Kidney epithelial cell (primary cell): ENCODE results near the gene RFX3. TPM values are rescaled to one million over a fixed set of nuclear protein-coding genes. Genes with fewer than 3 reads are reported as not detected.

ENCODE experiments used
- DNase-seq: peaks from one replicate; pipeline ENCODE4 v3.0.0-alpha.2; 2010; ENCODE audit warnings: low read depth
- H3K27me3 ChIP-seq: 2 replicates; pipeline ENCODE4 v1.6.0; 2011; ENCODE audit warnings: low read length; ENCODE audit not compliant: control insufficient read depth, insufficient read depth
- H3K36me3 ChIP-seq: 2 replicates; pipeline ENCODE4 v1.5.1; 2011; ENCODE audit warnings: low read length; ENCODE audit not compliant: control insufficient read depth, insufficient read depth
- H3K4me3 ChIP-seq: 2 replicates; pipeline ENCODE4 v1.5.1; 2011; ENCODE audit warnings: low read depth, mild to moderate bottlenecking, control low read depth, low read length
- total RNA-seq: library from RNA; depleted of rRNA; stranded (reverse); fragments of >200 nt; gene quantifications from 2 replicates; pipeline ENCODE4 v1.2.3, GENCODE V29; 2015
- TF ChIP-seq, protein P1 (sequence below): IDR thresholded peaks from 2 replicates; pipeline ENCODE4 v1.5.1; 2011; ENCODE audit warnings: mild to moderate bottlenecking, moderate library complexity, low read length, control low read depth, inconsistent platforms; ENCODE audit not compliant: insufficient read depth, poor library complexity, severe bottlenecking

The RFX3 gene
- total RNA-seq, 1 donor from 2014 or later = 5.6 TPM

DNA sequence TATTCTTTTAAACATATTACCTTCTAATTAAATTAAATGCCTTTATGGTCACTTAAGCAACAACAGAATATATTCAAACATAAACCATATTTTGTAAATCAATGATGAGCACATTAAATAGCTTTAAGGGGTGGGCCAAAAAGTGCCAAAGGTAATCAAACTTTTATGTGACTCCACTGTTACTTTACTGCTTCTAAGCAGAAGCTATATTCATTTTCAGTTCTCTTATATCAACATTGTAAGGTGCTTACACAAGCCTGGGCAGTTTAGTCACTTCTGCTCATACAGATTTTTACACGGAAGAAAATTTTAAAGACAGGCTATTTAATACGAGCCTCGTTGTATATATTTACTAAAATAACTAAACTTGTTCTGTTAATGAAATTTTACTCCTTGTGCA, 29.9 kb downstream of the RFX3 start:
- H3K4me3 ChIP-seq = no peak overlapping the region
- no peak for DNase-seq
- TF ChIP-seq, protein P1, sequence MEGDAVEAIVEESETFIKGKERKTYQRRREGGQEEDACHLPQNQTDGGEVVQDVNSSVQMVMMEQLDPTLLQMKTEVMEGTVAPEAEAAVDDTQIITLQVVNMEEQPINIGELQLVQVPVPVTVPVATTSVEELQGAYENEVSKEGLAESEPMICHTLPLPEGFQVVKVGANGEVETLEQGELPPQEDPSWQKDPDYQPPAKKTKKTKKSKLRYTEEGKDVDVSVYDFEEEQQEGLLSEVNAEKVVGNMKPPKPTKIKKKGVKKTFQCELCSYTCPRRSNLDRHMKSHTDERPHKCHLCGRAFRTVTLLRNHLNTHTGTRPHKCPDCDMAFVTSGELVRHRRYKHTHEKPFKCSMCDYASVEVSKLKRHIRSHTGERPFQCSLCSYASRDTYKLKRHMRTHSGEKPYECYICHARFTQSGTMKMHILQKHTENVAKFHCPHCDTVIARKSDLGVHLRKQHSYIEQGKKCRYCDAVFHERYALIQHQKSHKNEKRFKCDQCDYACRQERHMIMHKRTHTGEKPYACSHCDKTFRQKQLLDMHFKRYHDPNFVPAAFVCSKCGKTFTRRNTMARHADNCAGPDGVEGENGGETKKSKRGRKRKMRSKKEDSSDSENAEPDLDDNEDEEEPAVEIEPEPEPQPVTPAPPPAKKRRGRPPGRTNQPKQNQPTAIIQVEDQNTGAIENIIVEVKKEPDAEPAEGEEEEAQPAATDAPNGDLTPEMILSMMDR = no peak
- H3K36me3 ChIP-seq = no peaks in the 10 kb centered on the region
- no peaks in the 10 kb centered on the region for H3K27me3 ChIP-seq

DNA sequence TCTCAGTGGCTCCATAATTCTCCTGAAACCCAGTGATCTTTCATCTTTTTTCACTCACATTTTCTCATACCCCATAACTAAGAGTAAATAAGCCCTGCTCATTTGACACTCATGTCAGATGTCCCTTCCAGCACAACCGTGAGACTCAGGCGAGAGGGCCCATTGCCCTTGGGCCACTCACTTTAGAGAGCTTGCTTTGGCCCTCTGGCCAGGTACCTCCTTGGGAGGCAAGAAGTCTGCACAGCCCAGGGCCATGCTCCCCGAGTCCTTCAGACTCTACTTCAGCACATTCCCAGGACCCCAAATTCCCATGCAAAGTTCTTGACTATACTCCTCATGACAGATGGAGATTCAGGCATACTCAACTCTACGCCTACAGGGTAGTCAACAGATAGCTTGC, 33.6 kb downstream of the RFX3 start:
- Histone ChIP-seq H3K36me3 (no peaks in the 10 kb centered on the region), H3K27me3 (no peaks in the 10 kb centered on the region), H3K4me3 (no peak overlapping the region)
- TF ChIP-seq, protein P1 = no peak
- DNase-seq = no peak

DNA sequence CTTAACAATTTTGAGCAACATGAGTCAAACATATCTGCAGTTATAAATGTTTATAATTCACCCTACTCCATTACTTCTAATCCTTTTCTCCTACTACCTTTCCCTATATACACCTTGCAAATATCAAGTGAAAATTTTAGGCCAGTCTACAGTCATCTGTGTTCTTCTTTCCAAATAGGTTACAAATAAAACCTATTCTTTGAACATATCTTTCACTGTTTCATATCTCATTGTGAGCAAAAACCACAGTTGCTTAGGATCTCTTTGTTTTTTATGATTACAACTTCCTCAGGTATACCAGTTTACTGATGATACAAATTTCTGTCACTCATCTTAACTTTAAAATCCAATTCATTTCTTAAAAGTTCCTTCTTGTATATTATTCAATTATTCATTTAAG, 34.4 kb downstream of the RFX3 start:
- H3K36me3 ChIP-seq = no peaks in the 10 kb centered on the region
- DNase-seq = no peak
- TF ChIP-seq, protein P1 = no peak

DNA sequence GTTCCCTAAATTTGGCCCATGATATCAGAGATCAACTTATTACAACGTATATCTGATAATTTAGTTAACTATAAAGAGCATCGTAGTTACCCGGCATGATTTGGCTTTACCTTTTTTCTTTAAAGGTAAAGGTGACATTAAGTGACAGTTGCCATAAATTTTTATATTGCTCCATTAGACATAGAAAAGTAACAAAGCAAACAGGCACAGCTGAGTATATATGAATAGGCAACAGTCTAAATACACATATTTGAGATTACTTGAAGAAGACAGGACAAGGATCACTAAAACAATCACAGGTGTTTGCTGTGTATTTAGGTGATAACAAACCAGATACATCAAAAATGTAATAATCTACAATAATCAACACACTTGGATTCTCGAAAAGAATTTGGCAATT, 34.8 kb downstream of the RFX3 start:
- DNase-seq = no peak
- no peak overlapping the region for H3K4me3 ChIP-seq
- H3K36me3 ChIP-seq = no peaks in the 10 kb centered on the region
- H3K27me3 ChIP-seq = no peaks in the 10 kb centered on the region
- TF ChIP-seq, protein P1 = no peak

More for the DNA sequence above, 34.4 kb downstream of the RFX3 start:
- Histone ChIP-seq H3K4me3 (no peak overlapping the region), H3K27me3 (no peaks in the 10 kb centered on the region)

GRCh38 chr9:3482578-3482977, 43.2 kb downstream of the RFX3 start:
- Histone ChIP-seq H3K27me3 (no peaks in the 10 kb centered on the region), H3K4me3 (no peak overlapping the region), H3K36me3 (no peaks in the 10 kb centered on the region)
- no peak for DNase-seq
- TF ChIP-seq, protein P1 = no peak

GRCh38 chr9:3480353-3480655, 45.5 kb downstream of the RFX3 start:
- TF ChIP-seq, protein P1 = no peak
- no peak for DNase-seq
- Histone ChIP-seq H3K27me3 (no peaks in the 10 kb centered on the region), H3K36me3 (no peaks in the 10 kb centered on the region), H3K4me3 (no peak overlapping the region)
